HepG2 (cell line): ENCODE results near the gene PBX2. TPM values are rescaled to one million over a fixed set of nuclear protein-coding genes. Genes with fewer than 3 reads are reported as not detected.

ENCODE experiments used
- ARNT ChIP-seq: fragments of 450-650 bp; IDR thresholded peaks from 2 replicates; pipeline ENCODE4 v1.6.1; 2017
- CAMTA2 ChIP-seq: sonication (generic); formaldehyde crosslinking; IDR thresholded peaks from 2 replicates; pipeline ENCODE4 v1.4.0; 2020; ENCODE audit warnings: mild to moderate bottlenecking, missing genetic modification reagents, borderline replicate concordance
- HIVEP1 ChIP-seq: sonication (generic); formaldehyde crosslinking; IDR thresholded peaks from 2 replicates; pipeline ENCODE4 v1.4.0; 2020; ENCODE audit warnings: mild to moderate bottlenecking, missing genetic modification reagents
- HOXA7 ChIP-seq: sonication (generic); formaldehyde crosslinking; IDR thresholded peaks from 2 replicates; pipeline ENCODE4 v1.8.1; 2022; ENCODE audit warnings: mild to moderate bottlenecking, missing genetic modification reagents, moderate library complexity
- MBNL3 ChIP-seq: fragments of 250-450 bp; sonication (Bioruptor Pico); conservative IDR thresholded peaks from 2 replicates; pipeline ENCODE4 v1.8.0; 2022; ENCODE audit warnings: mild to moderate bottlenecking, inconsistent platforms
- PHF8 ChIP-seq: sonication (generic); formaldehyde crosslinking; IDR thresholded peaks from 2 replicates; pipeline ENCODE4 v1.5.0; 2020; ENCODE audit warnings: missing genetic modification reagents
- PREB ChIP-seq: sonication (generic); formaldehyde crosslinking; IDR thresholded peaks from 2 replicates; pipeline ENCODE4 v1.4.0; 2020; ENCODE audit warnings: missing genetic modification reagents
- SSRP1 ChIP-seq: IDR thresholded peaks from 2 replicates; pipeline ENCODE4 v1.6.1; 2016; ENCODE audit warnings: control low read depth
- STAT6 ChIP-seq: sonication (generic); formaldehyde crosslinking; IDR thresholded peaks from 2 replicates; pipeline ENCODE4 v1.4.0; 2020; ENCODE audit warnings: missing genetic modification reagents, mild to moderate bottlenecking, borderline replicate concordance
- TMF1 ChIP-seq: sonication (generic); formaldehyde crosslinking; IDR thresholded peaks from 2 replicates; pipeline ENCODE4 v1.8.1; 2022; ENCODE audit warnings: low read depth, missing genetic modification reagents
- U2AF1 ChIP-seq: fragments of 200-400 bp; formaldehyde crosslinking; optimal IDR thresholded peaks from 2 replicates; pipeline ENCODE3; 2017; ENCODE audit warnings: mild to moderate bottlenecking, low read depth, low read length
- ZFP37 ChIP-seq: sonication (generic); formaldehyde crosslinking; IDR thresholded peaks from 2 replicates; pipeline ENCODE4 v1.4.0; 2020; ENCODE audit warnings: missing genetic modification reagents, borderline replicate concordance
- ZNF251 ChIP-seq: sonication (generic); formaldehyde crosslinking; IDR thresholded peaks from 2 replicates; pipeline ENCODE4 v1.9.0; 2021; ENCODE audit warnings: mild to moderate bottlenecking, missing genetic modification reagents
- ZNF253 ChIP-seq: sonication (generic); formaldehyde crosslinking; IDR thresholded peaks from 2 replicates; pipeline ENCODE4 v1.8.0; 2022; ENCODE audit warnings: mild to moderate bottlenecking, missing genetic modification reagents, borderline replicate concordance
- ZNF30 ChIP-seq: sonication (generic); formaldehyde crosslinking; IDR thresholded peaks from 2 replicates; pipeline ENCODE4 v1.5.0; 2020; ENCODE audit warnings: mild to moderate bottlenecking, missing genetic modification reagents
- ZNF564 ChIP-seq: sonication (generic); formaldehyde crosslinking; IDR thresholded peaks from 2 replicates; pipeline ENCODE4 v1.8.1; 2023; ENCODE audit warnings: mild to moderate bottlenecking, missing genetic modification reagents
- ZNF577 ChIP-seq: sonication (generic); formaldehyde crosslinking; IDR thresholded peaks from 2 replicates; pipeline ENCODE4 v1.4.0; 2020; ENCODE audit warnings: mild to moderate bottlenecking, low read depth, missing genetic modification reagents, borderline replicate concordance
- ZNF737 ChIP-seq: sonication (generic); formaldehyde crosslinking; IDR thresholded peaks from 2 replicates; pipeline ENCODE4 v1.5.0; 2020; ENCODE audit warnings: missing genetic modification reagents, mild to moderate bottlenecking, borderline replicate concordance
- ZNF839 ChIP-seq: sonication (generic); formaldehyde crosslinking; IDR thresholded peaks from 2 replicates; pipeline ENCODE4 v1.4.0; 2020; ENCODE audit warnings: missing genetic modification reagents, mild to moderate bottlenecking, borderline replicate concordance
- ZSCAN21 ChIP-seq: sonication (generic); formaldehyde crosslinking; IDR thresholded peaks from 2 replicates; pipeline ENCODE4 v1.8.0; 2022; ENCODE audit warnings: mild to moderate bottlenecking, missing genetic modification reagents, moderate library complexity, borderline replicate concordance
- polyA plus RNA-seq, 8 experiments: library from polyadenylated mRNA; depleted of rRNA in 3 of 8; stranded (reverse) in 7 of 8; unstranded in 1 of 8; fragments of >200 nt; fragmentation: Illumina TruSeq in 4 of 8; extraction: Trizol in 4 of 8; gene quantifications; 2 replicates each; pipeline versions ENCODE4 v1.2.1 to v1.2.3, GENCODE V29; 2011 to 2016; ENCODE audit warnings: low read depth in 4 of 8, missing spikeins in 1 of 8, mixed read lengths in 1 of 8; ENCODE audit not compliant: insufficient read depth in 1 of 8
- total RNA-seq, 5 experiments: library from RNA; depleted of rRNA; stranded (reverse); fragments of >200 nt; fragmentation: Illumina TruSeq; extraction: Trizol; gene quantifications; 2 replicates each; pipeline ENCODE4 v1.2.3, GENCODE V29; 2016; ENCODE audit warnings: low read depth in 1 of 5
- TF ChIP-seq, protein P1 (sequence below): sonication (generic); formaldehyde crosslinking; IDR thresholded peaks from 2 replicates; pipeline ENCODE4 v1.5.1; 2020; ENCODE audit warnings: missing genetic modification reagents, mild to moderate bottlenecking, borderline replicate concordance
- TF ChIP-seq, protein P2 (sequence below): sonication (generic); formaldehyde crosslinking; IDR thresholded peaks from 2 replicates; pipeline ENCODE4 v1.4.0; 2020; ENCODE audit warnings: mild to moderate bottlenecking, missing genetic modification reagents

The PBX2 gene
- total and polyA plus RNA-seq, 2 of the 13 experiments (the other 11 are each of a cell fraction or from before 2014, with no cell fraction given): 42.3 to 77.8 TPM

DNA sequence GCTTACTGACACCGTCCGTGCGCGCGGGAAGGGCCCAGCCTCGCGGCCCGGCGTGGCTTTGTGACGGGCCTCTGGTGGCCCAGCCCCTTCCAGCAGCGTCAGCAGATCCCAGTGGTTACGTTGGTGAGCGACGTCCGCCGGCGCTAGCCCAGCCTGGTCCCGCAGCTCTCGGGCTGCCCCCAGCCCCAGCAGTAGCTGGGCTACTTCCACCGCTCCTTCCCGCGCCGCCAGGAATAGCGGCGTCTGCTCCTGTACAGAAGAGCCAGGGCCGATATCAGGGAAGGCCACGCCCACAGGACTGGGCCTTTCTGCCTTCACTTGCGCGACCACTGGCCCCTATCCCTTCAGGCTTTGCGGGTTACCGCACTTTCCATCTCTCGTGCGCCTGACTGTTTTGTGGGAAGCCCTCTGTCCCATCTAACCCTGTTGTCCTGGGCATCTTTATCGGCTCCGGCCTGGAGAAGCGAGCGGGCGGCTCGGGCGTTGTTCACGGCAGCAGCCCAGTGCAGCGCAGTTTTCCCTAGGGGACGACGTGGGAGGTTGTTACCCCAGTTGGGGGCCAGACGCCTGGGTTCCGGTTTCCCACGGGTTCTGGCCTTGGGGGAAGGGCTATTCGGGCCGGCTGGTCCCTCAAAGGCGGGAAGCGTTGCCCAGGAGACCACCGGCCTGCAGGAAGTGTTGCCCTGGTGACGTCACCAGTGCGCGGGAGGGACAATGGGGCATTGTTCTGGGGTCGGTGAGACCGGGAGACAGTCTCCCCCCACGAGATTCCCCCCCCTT, 6.1 kb upstream of the PBX2 start (continued):
- TF ChIP-seq ZNF577 (CRISPR knock-in tag) (no peak), ZNF251 (CRISPR knock-in tag) (0 out of 2 replicates have a peak, but pooled peaks have one; percentile 57), PHF8 (CRISPR knock-in tag) (peak; percentile 95), ARNT (no peak), ZFP37 (CRISPR knock-in tag) (no peak), STAT6 (no peak), U2AF1 (no peak), PREB (no peak; the same call in 1 of the 2 replicates), ZNF564 (CRISPR knock-in tag) (no peak), ZSCAN21 (CRISPR knock-in tag) (peak; percentile 88), HOXA7 (CRISPR knock-in tag) (no peak), ZNF737 (CRISPR knock-in tag) (no peak), MBNL3 (CRISPR knock-in tag) (no peak), ZNF253 (peak; percentile 89; the same call in 1 of the 2 replicates), TMF1 (CRISPR knock-in tag) (peak; percentile 56; the same call in 1 of the 2 replicates), ZNF30 (CRISPR knock-in tag) (no peak), ZNF839 (CRISPR knock-in tag) (0 out of 2 replicates have a peak, but pooled peaks have one; percentile 4), CAMTA2 (CRISPR knock-in tag) (peak; percentile 88; the same call in 1 of the 2 replicates), SSRP1 (CRISPR knock-in tag) (peak; percentile 87; the same call in 1 of the 2 replicates), HIVEP1 (CRISPR knock-in tag) (peak; percentile 68; the same call in 1 of the 2 replicates)
- TF ChIP-seq, protein P1, sequence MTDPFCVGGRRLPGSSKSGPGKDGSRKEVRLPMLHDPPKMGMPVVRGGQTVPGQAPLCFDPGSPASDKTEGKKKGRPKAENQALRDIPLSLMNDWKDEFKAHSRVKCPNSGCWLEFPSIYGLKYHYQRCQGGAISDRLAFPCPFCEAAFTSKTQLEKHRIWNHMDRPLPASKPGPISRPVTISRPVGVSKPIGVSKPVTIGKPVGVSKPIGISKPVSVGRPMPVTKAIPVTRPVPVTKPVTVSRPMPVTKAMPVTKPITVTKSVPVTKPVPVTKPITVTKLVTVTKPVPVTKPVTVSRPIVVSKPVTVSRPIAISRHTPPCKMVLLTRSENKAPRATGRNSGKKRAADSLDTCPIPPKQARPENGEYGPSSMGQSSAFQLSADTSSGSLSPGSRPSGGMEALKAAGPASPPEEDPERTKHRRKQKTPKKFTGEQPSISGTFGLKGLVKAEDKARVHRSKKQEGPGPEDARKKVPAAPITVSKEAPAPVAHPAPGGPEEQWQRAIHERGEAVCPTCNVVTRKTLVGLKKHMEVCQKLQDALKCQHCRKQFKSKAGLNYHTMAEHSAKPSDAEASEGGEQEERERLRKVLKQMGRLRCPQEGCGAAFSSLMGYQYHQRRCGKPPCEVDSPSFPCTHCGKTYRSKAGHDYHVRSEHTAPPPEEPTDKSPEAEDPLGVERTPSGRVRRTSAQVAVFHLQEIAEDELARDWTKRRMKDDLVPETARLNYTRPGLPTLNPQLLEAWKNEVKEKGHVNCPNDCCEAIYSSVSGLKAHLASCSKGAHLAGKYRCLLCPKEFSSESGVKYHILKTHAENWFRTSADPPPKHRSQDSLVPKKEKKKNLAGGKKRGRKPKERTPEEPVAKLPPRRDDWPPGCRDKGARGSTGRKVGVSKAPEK (CRISPR knock-in tag): no peak; the same call in 1 of the 2 replicates
- TF ChIP-seq, protein P2, sequence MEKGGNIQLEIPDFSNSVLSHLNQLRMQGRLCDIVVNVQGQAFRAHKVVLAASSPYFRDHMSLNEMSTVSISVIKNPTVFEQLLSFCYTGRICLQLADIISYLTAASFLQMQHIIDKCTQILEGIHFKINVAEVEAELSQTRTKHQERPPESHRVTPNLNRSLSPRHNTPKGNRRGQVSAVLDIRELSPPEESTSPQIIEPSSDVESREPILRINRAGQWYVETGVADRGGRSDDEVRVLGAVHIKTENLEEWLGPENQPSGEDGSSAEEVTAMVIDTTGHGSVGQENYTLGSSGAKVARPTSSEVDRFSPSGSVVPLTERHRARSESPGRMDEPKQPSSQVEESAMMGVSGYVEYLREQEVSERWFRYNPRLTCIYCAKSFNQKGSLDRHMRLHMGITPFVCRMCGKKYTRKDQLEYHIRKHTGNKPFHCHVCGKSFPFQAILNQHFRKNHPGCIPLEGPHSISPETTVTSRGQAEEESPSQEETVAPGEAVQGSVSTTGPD (CRISPR knock-in tag): no peak; the same call in 1 of the 2 replicates
